Stimulated activated CD8-positive, alpha-beta memory T cell treated with anti-CD3 and anti-CD28 coated beads, Interleukin-15, amount 100 ng/mL, for 48 hours (primary cell): ENCODE data around the gene RGS18.
"Not testable (repeated sequence)": the region's sequence is repeated elsewhere in the genome, so short reads cannot be mapped to it uniquely, and the experiment has no call there.

Source experiments
- DNase-seq, 2 donors: peaks; one replicate each; pipeline ENCODE4 v3.0.0-alpha.2; 2020; ENCODE audit warnings: low read depth in 2 of 2

RGS18 gene, protein sequence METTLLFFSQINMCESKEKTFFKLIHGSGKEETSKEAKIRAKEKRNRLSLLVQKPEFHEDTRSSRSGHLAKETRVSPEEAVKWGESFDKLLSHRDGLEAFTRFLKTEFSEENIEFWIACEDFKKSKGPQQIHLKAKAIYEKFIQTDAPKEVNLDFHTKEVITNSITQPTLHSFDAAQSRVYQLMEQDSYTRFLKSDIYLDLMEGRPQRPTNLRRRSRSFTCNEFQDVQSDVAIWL

DNA sequence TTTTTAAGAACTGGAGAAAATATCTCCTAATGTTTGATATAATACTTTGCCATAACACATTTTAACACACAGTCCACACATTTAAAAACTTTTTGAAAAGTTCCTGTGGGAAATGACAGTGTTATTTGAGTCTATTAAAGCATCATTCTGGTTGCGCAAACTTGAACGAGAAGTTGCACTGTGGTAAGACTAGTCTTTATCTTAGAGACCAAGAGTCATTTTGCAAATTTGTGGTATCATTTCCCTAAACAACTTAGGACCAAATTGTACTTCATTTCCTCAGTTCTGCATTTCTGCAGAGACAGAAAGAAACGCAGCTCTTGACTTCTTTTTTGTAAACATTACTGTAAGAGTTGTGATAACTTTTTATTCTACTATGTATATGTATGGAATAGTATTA, at the start of gene RGS18:
TSS of gene RGS18 (plus strand) at position 282 of the 400 bp plus-strand sequence. CDS start 176 bp downstream, outside the sequence.
- no peak for DNase-seq

DNA sequence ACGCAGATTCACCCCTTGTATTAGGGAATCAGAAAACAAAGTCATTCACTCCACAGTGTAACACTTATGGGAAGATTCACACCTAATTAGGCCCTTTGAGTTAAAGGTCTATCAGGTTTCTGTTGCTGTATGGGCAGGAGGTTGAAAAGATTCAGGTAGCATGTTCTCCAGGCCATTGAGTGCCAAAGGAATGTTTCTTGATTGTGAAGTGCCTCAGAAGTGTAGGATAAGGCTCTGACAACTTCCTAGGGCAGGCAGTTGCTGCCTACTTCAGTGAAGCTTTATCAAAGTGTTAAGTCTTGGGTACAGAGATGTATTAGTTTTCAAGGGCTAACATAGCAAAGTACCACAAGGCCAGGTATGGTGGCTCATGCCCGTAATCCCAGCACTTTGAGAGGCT, 48.7 kb upstream of the RGS18 start:
- no peak for DNase-seq

DNA sequence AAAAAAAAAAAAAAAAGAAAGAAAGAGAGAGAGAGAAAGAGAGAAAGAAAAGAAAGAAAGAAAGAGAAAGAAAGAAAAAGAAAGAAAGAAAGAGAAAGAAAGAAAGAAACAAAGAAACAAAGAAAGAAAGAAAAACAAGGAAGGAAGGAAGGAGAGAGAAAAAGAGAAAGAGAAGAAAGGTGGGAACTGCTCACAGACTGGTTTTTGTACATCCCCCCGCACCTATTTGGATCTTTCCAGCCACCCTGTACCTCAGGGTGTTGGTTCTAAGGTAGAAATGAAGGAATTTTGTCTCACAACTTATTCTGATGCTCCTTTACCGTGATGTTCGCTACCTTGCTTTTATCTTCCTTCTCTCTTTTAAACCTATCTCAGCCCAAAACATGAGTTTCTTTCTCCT, 43.3 kb upstream of the RGS18 start:
- DNase-seq: no peak

DNA sequence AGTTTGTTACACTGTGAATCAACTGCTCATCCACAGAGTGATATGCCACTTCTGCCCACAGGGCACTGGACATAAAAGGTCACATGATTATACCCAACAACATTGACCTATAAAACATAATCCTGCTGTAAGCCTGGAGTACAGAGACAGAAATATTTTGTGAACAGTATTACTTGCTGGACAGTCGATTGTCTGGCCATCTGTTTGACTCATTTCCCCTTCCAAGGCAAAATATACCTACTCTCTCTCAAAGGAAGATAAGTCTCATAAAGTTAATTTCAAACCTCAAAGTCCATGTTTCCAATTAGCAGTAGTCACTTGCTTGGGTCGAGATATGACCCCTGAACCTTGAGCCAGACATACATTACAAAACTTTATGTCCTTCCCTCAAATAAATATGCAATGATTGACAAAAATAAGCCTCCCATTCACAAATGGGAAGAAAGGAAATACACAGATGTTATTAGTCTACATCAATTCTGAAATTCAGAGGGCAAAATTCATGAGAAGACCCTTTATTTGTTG, 39.3 kb upstream of the RGS18 start:
- no peak for DNase-seq

DNA sequence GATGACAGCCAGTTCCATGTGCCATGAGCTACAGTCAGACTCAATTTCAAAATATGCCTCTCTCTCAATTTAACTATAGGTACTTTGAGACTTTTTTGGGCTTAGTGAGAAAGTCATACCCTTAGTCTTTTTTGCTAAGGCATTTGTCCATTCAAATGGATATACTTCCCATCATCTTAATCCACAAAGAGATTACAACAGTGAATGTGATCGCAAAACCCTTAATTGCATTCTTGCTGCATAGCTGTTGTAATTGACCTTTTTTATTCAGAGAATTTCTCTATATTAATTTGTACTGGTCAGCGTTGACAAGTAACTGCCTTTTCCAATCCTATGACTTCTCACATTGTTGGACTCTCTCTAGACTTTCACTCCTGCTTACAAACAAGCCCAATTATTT, 38.6 kb upstream of the RGS18 start:
- DNase-seq: no peak

DNA sequence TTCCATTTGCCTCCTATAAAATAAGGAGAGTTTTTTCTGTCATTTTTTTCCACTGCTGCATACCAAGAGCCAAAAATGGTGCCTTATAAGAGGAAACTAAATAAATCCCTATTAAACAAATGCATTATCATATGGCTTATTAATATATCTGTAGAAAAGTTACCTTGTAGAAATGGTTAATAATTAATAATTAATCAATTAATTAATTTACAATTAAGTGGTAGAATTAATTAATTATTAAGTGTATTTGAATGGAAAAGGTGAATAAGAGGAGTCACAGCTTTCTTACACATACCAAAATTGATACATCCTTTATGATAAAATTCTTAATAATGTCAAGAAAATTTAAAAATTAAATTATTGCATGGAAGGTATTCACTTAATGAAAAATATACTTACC, 35.6 kb upstream of the RGS18 start:
- DNase-seq: no peak

DNA sequence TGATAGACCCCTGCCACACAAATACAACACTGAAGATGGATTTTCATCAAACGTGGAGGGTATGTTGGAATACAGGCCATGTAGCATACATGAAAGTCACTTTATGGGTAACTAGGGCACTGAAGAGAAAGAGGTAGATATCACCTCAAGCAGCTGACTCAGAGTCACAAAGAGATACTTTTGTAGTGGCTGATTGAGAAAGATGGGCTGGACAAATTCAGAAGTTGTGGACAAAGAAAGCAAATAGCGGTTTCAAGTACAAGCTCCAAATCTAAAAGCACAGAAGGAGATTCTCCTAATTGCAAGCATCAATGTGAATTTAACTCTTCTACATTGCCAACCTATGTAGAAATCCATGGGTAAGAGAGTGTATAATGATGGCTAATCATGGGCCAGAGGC, 35.0 kb upstream of the RGS18 start:
- DNase-seq: no peak

DNA sequence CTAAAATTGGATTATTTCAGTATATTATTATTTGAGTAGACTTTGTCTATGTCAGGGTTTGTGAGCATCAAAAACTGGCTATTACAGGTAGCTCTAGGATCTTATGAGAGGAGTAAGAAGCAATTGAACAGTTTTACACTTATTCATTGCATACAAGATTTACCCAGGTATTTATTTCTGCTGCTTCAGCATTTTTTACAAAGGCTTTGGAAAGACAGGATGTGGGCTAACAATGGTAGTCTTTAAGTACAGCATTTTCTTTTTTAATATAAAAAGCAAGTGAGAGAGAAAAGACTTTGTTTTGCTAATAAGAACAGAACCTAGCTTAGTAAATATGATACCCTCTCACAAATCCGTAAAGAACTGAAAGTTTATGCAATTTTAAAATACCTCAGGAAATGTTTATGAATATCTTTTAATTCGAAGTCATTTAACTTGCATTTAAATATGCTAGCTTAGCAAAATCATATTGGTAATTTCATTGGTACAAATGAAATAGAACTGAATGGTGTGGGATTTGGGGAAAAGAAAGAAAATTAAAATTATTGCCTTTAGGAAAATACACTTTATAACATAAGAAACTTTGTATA, 32.1 kb upstream of the RGS18 start:
- DNase-seq: no peak

DNA sequence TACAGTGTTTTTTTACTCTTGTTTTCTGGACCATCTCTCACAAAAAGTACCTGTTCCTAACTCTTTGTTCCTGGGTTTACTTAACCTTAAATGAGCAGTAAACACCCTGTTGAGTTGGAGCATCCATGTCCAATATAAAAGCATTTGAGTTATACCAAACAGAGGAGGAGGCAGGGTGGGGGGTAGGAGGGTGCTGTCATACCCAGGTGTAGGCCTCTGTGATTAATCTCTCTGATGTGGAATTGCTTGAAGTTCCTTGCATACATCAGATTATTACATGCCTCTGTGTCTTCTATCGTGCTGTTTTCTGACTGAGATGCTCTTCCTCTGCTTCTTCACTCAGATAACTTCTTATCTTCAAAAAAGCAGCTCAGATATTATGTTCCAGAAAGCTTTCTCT, 28.1 kb upstream of the RGS18 start:
- DNase-seq: no peak

DNA sequence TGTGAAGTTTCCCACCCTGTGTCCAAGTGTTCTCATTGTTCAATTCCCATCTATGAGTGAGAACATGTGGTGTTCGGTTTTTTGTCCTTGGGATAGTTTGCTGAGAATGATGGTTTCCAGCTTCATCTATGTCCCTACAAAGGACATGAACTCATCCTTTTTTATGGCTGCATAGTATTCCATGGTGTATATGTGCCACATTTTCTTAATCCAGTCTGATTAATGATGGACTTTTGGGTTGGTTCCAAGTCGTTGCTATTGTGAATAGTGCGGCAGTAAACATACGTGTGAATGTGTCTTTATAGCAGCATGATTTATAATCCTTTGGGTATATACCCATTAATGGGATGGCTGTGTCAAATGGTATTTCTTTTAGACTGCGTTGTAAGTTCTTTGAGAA, 27.4 kb upstream of the RGS18 start:
- DNase-seq: not testable (repeated sequence)

DNA sequence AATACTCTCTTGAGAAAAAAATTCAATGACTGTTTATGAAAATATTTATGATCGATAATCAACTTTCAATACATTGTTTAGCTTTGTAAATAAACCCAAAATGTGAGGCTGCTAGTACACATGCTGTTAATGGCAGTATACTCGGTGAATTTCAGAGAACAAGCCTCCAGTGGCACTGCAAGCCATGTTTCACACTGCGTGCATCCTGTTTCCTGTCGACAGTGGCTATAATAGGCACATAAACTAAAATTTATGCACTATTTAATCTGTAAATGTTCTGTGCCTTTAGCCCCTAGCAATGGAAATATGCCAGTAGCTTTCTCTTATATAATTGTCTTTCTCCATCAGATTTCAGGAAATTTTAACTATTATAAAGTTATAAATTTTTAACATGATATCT, 26.3 kb upstream of the RGS18 start:
- DNase-seq: no peak

DNA sequence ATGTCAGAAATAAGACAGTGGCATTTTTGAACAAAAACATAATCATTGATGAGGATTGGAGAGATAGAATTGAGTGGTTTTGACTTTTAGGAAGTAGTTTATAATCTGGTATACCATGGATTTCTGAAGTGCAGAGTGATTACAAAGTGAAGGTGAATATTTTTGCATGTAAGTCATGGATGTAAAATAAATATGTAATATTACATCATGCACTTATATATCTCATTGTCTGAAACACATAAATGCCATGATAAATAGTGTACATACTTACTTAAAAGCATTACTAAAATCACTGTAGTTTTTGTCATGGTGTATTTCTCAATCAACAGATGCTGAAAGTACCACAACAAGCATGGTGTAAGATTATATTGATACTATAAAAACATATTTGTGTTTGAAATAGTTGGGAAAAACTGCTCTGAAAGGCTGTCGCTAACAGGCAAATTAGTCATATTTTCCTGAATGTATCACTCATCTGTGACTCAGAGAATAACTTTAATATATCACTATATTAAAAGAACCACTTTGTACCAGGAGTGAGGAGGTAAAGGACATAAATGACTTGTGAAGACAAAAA, 24.8 kb upstream of the RGS18 start:
- no peak for DNase-seq

DNA sequence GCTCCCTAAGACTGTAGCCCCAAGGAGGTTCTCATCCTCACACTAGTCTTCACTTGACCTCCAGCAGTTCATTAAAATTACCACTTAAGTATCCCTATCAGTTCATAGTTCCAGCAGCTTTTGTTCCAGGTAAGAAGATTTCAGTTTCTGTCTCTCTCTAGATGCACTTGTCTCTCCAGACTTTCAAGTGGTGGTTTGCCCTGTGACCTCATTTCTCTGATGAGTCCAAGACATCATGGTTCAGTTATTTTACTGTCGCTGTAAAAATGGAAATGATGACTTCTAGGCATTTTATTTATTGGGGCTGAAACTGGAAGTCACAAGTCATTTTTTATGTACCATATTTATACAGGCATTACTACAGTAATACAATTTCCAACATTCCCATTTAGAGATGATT, 17.9 kb upstream of the RGS18 start:
- DNase-seq: no peak

DNA sequence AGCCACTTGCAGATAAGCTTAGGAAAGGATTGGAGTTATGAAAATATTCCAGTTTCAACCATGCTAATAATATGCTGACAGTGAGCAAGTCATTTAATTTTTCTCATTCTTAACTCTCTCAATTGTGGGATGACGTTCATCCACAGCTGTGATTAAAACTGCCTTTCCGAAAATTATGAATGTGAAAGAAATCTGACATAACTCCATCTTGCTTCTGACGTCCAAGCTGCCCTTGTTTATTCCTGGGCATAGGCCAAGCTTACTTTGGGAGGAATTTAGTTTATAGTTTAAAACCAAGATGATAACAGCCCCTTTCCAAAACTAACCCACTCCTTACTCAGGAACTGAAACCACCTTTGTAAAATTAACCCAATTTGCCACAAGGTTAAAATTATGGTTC, 11.0 kb upstream of the RGS18 start:
- DNase-seq: no peak

DNA sequence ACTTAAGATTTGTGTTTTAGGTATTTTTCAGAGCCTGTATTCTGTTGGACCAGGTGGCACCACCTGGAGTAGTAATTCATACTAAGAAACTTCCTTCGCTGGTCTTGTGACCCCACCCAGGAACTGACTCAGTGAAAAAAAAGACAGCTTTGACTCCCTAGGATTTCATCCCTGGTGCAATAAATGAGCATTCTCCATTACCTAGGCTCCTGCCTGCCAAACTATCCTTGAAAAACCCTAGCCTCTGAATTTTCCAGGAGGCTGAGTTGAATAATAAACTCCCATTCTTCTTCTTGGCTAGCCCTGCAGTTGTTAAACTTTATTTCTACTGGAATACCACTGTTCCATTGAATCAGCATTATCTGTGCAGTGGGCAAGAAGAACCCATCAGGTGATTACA, 10.6 kb upstream of the RGS18 start:
- no peak for DNase-seq

DNA sequence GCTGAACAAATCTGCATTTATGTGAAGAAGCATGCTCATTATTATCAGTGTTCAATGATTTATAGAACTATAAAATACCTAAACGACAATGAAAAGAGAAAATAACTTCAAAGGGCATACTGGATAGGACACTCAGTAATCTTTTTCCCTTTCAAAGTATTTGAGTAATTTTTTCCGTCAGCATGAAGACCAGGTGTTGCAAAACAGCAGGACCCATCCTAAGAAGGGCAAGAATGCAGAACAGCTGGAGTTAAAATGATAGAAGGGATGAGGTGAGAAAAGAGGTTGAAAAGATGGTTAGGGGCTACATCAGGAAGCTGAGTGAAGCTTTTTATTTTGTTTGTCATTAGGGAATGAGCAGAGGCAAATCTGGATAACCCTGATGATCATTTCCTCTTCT, 7.1 kb upstream of the RGS18 start:
- DNase-seq: no peak

DNA sequence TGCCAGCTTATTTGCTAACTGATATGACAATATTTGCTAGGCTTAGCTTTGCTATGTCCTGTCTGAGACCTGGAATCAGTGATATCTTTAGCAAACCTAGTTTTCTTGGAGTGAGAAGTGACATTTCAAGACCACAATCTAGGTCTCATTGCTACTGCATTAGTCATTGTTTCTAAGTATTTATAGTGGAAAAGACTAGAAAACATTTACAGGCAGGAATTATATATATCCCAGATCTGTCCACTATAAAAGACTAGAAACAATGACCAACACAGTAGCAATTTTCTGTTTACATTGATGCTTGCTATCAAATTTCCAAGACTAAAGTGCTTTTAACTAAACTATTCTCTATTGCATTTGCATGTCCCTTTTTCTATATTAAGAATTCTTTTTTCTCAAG, 5.0 kb upstream of the RGS18 start:
- DNase-seq: no peak

DNA sequence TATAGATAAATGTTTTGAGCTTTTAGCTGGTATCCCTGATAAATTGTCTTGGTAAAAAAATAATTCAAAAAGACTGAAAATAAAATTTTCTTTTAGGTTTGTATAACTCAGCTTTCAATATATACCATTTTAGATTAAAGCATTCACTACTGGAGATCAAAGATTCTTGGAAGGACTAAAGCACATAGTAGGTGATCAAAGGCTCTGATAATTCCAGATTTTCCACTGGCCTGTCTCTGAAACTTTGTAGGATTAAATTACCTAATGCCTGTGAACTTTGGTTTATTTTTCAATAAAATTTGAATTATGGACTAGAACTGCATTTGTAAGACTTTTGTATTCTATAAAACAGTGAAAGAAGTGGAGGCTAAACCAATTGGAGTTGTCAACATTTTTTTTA, 1.2 kb upstream of the RGS18 start:
- DNase-seq: no peak

DNA sequence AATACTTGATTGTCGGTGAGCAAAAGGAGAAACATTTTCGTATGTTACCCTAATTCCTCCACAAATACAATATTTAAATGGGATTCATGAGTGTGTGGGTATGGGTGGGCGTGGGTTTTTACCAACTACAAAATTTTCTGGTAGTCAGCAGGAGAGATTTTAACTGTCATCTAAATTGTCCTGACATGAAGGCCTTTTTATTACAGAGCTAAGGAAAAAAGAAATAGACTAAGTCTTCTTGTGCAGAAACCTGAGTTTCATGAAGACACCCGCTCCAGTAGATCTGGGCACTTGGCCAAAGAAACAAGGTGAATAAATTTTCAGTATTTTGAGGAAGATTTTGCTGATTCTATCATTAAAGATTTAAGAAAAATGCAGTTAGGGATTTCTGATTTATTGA, 752 bp downstream of the RGS18 start:
- no peak for DNase-seq

DNA sequence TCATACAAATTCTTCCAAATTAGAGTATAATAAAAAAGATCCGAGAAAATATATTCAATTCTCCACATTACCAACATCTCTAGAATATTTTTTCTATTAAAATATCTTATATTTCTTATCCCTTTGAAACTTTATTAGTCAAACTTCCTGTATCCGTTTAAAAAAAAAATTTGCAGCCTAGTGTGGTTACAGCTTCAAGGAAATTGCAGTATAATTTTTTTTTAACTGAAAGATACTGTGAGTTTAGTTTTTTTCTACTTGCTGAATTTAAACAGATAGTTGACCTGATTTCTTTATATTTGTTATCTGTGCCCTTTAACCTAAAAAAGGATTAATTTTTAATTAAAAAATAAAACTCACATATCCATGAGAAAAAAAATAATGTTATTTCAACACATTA, 1.5 kb downstream of the RGS18 start:
- no peak for DNase-seq

DNA sequence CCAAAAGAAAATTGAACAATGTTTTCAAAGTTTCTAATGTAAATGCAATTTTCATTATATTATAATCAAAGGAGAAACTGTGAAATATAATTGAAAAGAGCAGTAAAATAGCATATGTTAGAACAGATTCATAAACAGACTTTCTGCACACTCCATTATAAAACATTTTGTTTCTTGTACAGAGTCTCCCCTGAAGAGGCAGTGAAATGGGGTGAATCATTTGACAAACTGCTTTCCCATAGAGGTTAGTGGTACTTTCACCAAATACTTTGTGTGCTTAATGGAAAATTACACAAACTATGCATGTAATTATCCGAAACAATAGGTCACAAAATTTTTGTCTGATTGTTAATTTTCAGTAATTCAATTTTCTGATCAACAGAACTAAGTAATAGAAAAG, 1.9 kb downstream of the RGS18 start:
- no peak for DNase-seq

DNA sequence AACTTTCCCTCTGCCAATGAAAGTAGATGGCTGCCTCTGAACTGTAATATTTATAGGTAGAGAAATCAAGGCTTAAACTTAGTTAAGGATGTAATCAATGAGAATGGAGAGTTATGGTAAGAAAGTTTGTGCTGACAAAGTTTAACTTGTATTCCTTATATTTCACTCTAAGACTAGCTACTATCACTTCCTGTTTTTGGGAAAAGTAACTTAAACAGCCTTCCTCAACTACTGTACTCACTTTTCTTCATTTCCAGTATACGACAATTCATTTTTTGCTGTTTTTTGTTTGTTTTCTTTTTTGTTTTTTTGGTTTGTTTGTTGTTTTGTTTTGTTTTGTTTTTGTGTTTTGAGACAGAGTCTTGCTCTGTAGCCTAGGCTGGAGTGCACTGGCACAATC, 3.7 kb downstream of the RGS18 start:
- DNase-seq: no peak

DNA sequence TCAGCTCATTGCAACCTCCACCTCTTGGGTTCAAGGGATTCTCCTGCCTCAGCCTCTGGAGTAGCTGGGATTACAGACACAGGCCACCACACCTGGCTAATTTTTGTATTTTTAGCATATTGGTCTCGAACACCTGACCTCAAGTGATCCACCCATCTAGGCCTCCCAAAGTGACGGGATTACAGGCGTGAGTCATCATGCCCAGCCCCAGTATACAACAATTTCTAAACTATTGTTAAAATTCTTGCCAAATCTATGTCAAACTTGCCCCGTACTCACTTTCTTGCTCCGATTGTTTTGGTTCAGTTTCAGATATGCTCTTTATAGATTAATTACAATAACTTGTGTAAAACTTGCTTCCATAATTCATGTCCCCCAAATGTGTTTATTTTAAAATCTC, 4.1 kb downstream of the RGS18 start:
- no peak for DNase-seq

DNA sequence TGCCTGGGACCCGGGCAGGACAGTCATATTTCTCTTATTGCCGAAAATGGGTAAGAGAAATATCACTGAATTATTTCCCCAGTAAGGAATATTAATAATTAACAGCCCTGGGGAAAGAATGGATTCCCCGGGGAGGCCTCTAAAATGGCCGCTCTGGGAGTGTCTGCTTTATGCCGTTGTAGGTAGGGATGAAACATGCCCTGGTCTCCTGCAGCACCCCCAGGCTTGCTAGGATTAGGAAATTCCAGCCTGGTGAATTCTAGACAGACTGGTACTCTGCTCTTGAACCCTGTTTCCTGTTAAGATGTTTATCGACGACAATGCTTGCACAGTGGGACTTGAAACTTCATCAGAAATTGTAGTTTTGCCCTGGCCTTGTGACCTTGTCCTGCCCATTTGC, 6.7 kb downstream of the RGS18 start:
- DNase-seq: not testable (repeated sequence)
